Naive thymus-derived CD8-positive, alpha-beta T cell (primary cell): Measurements from ENCODE around the gene SLC25A12. TPM values are rescaled to one million over a fixed set of nuclear protein-coding genes. Genes with fewer than 3 reads are reported as not detected.

Experiments used
- polyA plus RNA-seq, 3 donors: library from polyadenylated mRNA; unstranded; fragments of 300-500 nt; fragmentation: Illumina TruSeq; gene quantifications; one replicate each; pipeline ENCODE4 v1.2.3, GENCODE V29; 2021
- total RNA-seq, 8 experiments: library from RNA in 2 of 8; stranded (reverse) in 2 of 8; gene quantifications; one replicate each; pipeline ENCODE4 v1.2.3 and lab custom pipeline; 2021 to 2026

SLC25A12 gene
- total and polyA plus RNA-seq, 5 experiments from 2014 or later, result 7.9 to 16.6 (median 13.5) TPM

Other genes starting within 250 kb of the SLC25A12 start
- 10 to 100 TPM; 42.6 to 45.3 TPM for gene DYNC1I2, start 206.8 kb downstream of the SLC25A12 start, total RNA-seq
- 10 to 100 TPM; 17.1 to 28.7 (median 21.7) TPM for gene DYNC1I2, start 206.8 kb downstream of the SLC25A12 start, polyA plus RNA-seq
- gene HAT1, start 28.2 kb upstream of the SLC25A12 start, total RNA-seq, result 10 to 100 TPM; 29.8 to 30.7 TPM
- 10 to 100 TPM; 65.7 to 68.8 (median 66.2) TPM for gene HAT1, start 28.2 kb upstream of the SLC25A12 start, polyA plus RNA-seq
- gene METAP1D, start 105.7 kb upstream of the SLC25A12 start, total RNA-seq, result 10 to 100 TPM; 16.4 to 19.6 TPM
- gene METAP1D, start 105.7 kb upstream of the SLC25A12 start, polyA plus RNA-seq, result 1 to 10 TPM; 4.2 to 8.3 (median 5.1) TPM
- gene DLX1, start 191.3 kb upstream of the SLC25A12 start, total RNA-seq, result not detected
- gene DLX1, start 191.3 kb upstream of the SLC25A12 start, polyA plus RNA-seq, result not detected
- not detected for gene DLX2, start 208.7 kb upstream of the SLC25A12 start, total RNA-seq
- not detected for gene DLX2, start 208.7 kb upstream of the SLC25A12 start, polyA plus RNA-seq